BE2C (cell line): ENCODE results near the gene THEMIS.

Experiments used
- DNase-seq: peaks from one replicate; pipeline ENCODE4 v3.0.0-alpha.2; 2020
- H3K27me3 ChIP-seq: fragments of 250-450 bp; sonication (Bioruptor Pico); 2 replicates; pipeline ENCODE4 v1.5.1; 2020; ENCODE audit warnings: mild to moderate bottlenecking
- H3K36me3 ChIP-seq: fragments of 250-450 bp; sonication (Bioruptor Pico); 2 replicates; pipeline ENCODE4 v1.5.1; 2020; ENCODE audit warnings: mild to moderate bottlenecking
- H3K4me1 ChIP-seq: fragments of 250-450 bp; sonication (Bioruptor Pico); 2 replicates; pipeline ENCODE4 v1.5.1; 2020
- H3K4me3 ChIP-seq: 2 replicates; pipeline ENCODE4 v1.5.1; 2011; ENCODE audit warnings: low read depth, low read length
- H3K9me3 ChIP-seq: fragments of 250-450 bp; sonication (Bioruptor Pico); 2 replicates; pipeline ENCODE4 v1.5.1; 2020
- TF ChIP-seq, protein P1 (sequence below): IDR thresholded peaks from 2 replicates; pipeline ENCODE4 v1.5.1; 2012; ENCODE audit warnings: mild to moderate bottlenecking, low read depth, low read length

THEMIS gene

DNA sequence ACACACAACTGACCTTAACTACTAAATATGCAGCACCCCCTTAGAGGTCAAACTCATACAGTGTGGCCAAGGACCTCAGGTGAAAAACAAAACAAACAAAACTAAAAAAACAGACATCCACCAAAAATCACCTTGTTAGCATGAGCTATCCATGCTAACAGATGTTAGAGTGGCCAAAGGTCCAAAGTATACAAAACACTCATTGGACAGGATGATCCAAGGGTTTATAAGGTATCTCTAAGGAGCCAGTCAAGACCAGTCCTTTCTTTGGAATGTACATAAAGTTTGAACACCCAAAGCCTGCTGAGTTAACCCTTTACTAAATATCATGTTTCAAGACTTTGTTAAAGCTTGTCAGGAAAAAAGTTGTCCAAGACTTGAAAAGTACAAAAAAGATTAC is 35.8 kb downstream of the THEMIS start:
- TF ChIP-seq, protein P1, sequence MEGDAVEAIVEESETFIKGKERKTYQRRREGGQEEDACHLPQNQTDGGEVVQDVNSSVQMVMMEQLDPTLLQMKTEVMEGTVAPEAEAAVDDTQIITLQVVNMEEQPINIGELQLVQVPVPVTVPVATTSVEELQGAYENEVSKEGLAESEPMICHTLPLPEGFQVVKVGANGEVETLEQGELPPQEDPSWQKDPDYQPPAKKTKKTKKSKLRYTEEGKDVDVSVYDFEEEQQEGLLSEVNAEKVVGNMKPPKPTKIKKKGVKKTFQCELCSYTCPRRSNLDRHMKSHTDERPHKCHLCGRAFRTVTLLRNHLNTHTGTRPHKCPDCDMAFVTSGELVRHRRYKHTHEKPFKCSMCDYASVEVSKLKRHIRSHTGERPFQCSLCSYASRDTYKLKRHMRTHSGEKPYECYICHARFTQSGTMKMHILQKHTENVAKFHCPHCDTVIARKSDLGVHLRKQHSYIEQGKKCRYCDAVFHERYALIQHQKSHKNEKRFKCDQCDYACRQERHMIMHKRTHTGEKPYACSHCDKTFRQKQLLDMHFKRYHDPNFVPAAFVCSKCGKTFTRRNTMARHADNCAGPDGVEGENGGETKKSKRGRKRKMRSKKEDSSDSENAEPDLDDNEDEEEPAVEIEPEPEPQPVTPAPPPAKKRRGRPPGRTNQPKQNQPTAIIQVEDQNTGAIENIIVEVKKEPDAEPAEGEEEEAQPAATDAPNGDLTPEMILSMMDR = no peak
- no peaks in the 10 kb centered on the region for H3K4me1 ChIP-seq
- no peak for DNase-seq
- H3K4me3 ChIP-seq = no peak overlapping the region
- no peaks in the 10 kb centered on the region for H3K36me3 ChIP-seq
- H3K27me3 ChIP-seq = no peaks in the 10 kb centered on the region
- no peaks in the 10 kb centered on the region for H3K9me3 ChIP-seq

DNA sequence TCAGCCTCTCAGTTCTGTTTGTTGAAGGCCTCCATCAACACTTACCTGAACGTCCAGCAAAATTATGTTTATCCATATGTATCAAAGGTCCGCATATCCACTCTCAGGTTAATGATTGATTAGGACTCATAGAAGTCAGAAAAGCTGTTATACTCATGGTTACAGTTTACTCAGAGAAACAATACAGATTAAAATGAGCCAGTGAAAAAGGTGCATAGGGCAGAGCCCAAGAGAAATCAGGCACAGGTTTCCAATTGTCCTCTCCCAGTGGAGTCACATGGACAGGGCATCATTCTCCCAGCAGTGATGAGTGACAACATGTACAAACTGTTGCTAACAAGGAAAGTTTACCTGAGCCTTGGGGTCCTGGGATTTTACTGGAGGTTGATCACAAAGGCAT is 36.2 kb downstream of the THEMIS start:
- TF ChIP-seq, protein P1 = no peak
- DNase-seq = no peak
- no peaks in the 10 kb centered on the region for H3K9me3 ChIP-seq
- H3K4me1 ChIP-seq = no peaks in the 10 kb centered on the region
- no peaks in the 10 kb centered on the region for H3K27me3 ChIP-seq
- H3K4me3 ChIP-seq = no peak overlapping the region
- H3K36me3 ChIP-seq = no peaks in the 10 kb centered on the region

DNA sequence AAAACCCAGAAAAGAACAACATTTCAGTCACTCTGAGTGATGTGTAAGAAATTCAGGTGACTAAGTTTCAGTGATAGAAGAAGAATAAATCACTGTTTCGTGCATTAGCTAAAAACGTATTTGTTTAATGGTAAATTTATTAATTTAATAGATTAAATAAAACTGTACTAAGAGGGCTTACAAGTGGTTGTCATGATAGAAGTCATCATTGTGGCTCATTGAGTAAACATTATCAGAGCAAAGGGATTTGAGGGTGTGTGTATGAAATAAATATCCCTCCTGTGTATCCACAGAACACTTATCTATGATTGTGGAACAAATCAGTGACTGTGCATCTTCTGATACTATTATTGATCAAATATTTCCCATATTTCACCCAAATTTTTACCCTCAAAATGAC is 40.1 kb downstream of the THEMIS start:
- Histone ChIP-seq H3K27me3 (no peaks in the 10 kb centered on the region), H3K4me3 (no peak overlapping the region), H3K9me3 (no peaks in the 10 kb centered on the region), H3K4me1 (peaks cover 3% of the 10 kb centered on the region), H3K36me3 (no peaks in the 10 kb centered on the region)
- DNase-seq = no peak
- TF ChIP-seq, protein P1 = no peak

DNA sequence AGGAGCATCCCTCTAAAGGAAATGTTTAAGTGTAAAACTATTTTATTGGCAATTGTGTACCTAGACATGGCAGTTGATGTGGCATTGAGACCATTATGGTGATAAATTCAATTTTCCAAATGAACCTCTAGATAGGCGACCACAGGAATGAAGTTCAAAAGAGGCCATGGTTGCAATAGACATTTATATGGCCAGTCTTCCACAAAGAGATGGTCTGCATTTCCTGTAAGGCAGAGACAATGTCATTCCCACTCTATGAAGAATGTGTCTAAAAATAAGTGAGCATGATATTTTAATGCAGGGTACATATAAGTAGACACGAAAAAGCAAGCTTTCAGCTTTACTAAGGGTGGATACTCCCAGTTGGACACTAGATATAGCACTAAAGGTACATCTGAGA is 40.9 kb downstream of the THEMIS start:
- Histone ChIP-seq H3K27me3 (no peaks in the 10 kb centered on the region), H3K36me3 (no peaks in the 10 kb centered on the region), H3K9me3 (no peaks in the 10 kb centered on the region), H3K4me1 (peaks cover 5% of the 10 kb centered on the region), H3K4me3 (no peak overlapping the region)
- DNase-seq = no peak
- TF ChIP-seq, protein P1 = no peak

DNA sequence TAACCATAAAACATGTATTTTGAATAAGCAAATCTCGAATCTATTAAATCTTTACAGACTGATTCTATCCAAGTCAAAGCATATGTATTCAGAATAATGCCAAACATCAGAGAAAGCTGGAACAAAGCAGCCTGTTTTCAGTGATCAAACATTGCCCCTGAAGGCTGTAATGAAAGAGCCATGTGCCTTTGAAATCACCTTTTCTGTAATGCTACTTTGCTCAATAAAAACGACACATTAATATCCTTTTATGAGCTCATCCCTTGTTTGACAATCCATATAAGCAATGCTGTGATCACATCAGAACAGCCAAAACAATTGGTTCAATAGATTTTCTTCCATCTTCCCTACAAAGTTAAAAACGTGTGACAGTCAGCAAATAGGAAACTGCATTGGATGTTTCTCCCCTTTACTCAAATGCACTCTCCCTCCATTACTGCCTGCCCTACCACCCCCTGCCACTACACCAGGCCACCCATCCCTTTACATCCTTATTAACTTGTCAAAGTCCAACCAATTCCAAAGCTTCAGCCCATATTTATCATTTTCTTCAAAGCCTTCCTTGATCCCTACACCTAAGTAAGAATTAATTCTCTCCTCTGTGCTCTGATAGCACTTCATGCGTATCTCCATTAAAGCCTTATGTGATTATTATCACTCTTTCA is 42.0 kb downstream of the THEMIS start:
- DNase-seq = no peak
- peaks cover 5% of the 10 kb centered on the region for H3K4me1 ChIP-seq

DNA sequence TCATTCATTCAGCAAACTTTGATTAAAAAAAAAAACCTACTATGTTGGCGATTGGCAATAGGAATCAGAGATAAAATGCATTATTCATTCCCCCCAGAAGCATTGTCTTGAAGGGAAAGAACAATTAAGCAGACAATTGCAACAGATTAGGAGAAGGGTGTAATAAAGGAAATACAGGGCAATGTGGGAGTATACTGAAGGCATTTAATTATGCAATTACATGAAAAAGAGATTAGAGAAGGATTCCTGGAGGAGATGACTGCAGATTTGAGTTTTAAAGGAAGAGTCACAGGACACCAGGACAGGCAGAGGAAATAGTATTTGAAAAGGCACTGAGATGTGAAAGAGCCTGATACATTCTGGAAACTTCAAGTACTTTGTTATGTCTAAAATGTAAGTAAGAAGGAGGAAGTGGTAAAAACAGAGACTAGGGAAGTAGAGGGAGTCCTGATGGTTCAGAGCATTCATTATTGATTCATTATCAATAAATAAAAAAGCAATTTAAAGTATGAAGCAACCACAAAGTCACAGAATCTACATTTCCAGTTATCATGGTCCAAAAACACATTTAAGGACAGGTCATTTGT is 43.7 kb downstream of the THEMIS start:
- no peak for DNase-seq
- H3K4me1 ChIP-seq = peaks cover 5% of the 10 kb centered on the region
- H3K36me3 ChIP-seq = no peaks in the 10 kb centered on the region
- no peak overlapping the region for H3K4me3 ChIP-seq
- no peaks in the 10 kb centered on the region for H3K27me3 ChIP-seq
- TF ChIP-seq, protein P1 = no peak
- H3K9me3 ChIP-seq = no peaks in the 10 kb centered on the region

More for the DNA sequence above, 42.0 kb downstream of the THEMIS start:
- Histone ChIP-seq H3K36me3 (no peaks in the 10 kb centered on the region), H3K9me3 (no peaks in the 10 kb centered on the region), H3K4me3 (no peak overlapping the region), H3K27me3 (no peaks in the 10 kb centered on the region)
- TF ChIP-seq, protein P1 = no peak
